Endothelial cell of umbilical vein (primary cell): ENCODE measurements around the gene NCOA3. TPM values are rescaled to one million over a fixed set of nuclear protein-coding genes. Genes with fewer than 3 reads are reported as not detected.

ENCODE experiments used
- BruUV-seq: library from RNA; stranded (reverse); fragments of 400-500 nt; replicated peaks from 2 replicates; lab custom pipeline; 2021; lab: Mats Ljungman, UMichigan
- CTCF ChIA-PET: fragments of 300-600, 350-600 bp; sonication (Branson Sonifier 250); formaldehyde crosslinking; loops from one replicate; lab custom pipeline; 2021; ENCODE audit warnings: antibody characterized with exemption, inconsistent platforms; lab: Charles Lee
- POLR2A ChIA-PET: fragments of 300-600, 350-600 bp; sonication (Branson Sonifier 250); formaldehyde crosslinking; loops from one replicate; lab custom pipeline; 2021; ENCODE audit warnings: antibody characterized with exemption, inconsistent platforms; lab: Charles Lee
- DNase-seq: peaks from one replicate; pipeline ENCODE4 v3.0.0-alpha.2; 2011; ENCODE audit warnings: low read depth, low spot score
- FAIRE-seq: peaks from 2 replicates; lab custom pipeline; 2011; peaks lifted over from hg19 to GRCh38; lab: Jason Lieb, UNC
- H2AFZ ChIP-seq: 2 replicates; pipeline ENCODE4 v1.6.0; 2012; ENCODE audit warnings: low read depth, low read length, control low read depth, inconsistent platforms
- H3K27ac ChIP-seq: 2 replicates; pipeline ENCODE4 v1.5.1; 2011; ENCODE audit warnings: low read depth, mild to moderate bottlenecking, control low read depth, low read length, moderate library complexity; ENCODE audit not compliant: insufficient read depth
- H3K27me3 ChIP-seq, 2 experiments: 2 replicates each; pipeline versions ENCODE4 v1.6.0 to v1.6.1; 2011; ENCODE audit warnings: low read length in 2 of 2, mixed read lengths in 1 of 2; ENCODE audit not compliant: control insufficient read depth in 2 of 2, insufficient read depth in 2 of 2
- H3K36me3 ChIP-seq, 2 experiments: 2 replicates in 1 of 2; 3 replicates in 1 of 2; pipeline ENCODE4 v1.5.1; 2011; ENCODE audit warnings: low read length in 2 of 2, mild to moderate bottlenecking in 1 of 2, moderate library complexity in 1 of 2; ENCODE audit not compliant: control insufficient read depth in 2 of 2, insufficient read depth in 2 of 2; ENCODE audit errors: extremely low read depth in 1 of 2
- H3K4me1 ChIP-seq: 3 replicates; pipeline ENCODE4 v1.5.1; 2011; ENCODE audit warnings: mild to moderate bottlenecking, low read length; ENCODE audit not compliant: control insufficient read depth, insufficient read depth; ENCODE audit errors: extremely low read depth
- H3K4me2 ChIP-seq: 2 replicates; pipeline ENCODE4 v1.6.1; 2011; ENCODE audit warnings: low read length, control low read depth, mixed read lengths; ENCODE audit not compliant: insufficient read depth
- H3K4me3 ChIP-seq, 3 experiments: fragments of 200-600 bp in 1 of 3; sonication (generic), shearing (Covaris generic) in 1 of 3; replicated peaks in 1 of 3; 2 replicates each; pipeline ENCODE4 v1.5.1; 2011 to 2016; ENCODE audit warnings: control low read depth in 3 of 3, low read length in 3 of 3, mild to moderate bottlenecking in 2 of 3, inconsistent platforms in 1 of 3, low read depth in 1 of 3, moderate library complexity in 1 of 3; ENCODE audit not compliant: insufficient read depth in 1 of 3
- H3K79me2 ChIP-seq: 2 replicates; pipeline ENCODE4 v1.6.0; 2012; ENCODE audit warnings: low read length, inconsistent platforms; ENCODE audit not compliant: control insufficient read depth, insufficient read depth
- H3K9ac ChIP-seq: replicated peaks from 2 replicates; pipeline ENCODE3; 2011; ENCODE audit warnings: low read length, control low read depth; ENCODE audit not compliant: insufficient read depth; ENCODE audit errors: extremely low read depth
- H3K9me1 ChIP-seq: replicated peaks from 3 replicates; pipeline ENCODE4 v1.6.0; 2011; ENCODE audit warnings: mild to moderate bottlenecking, low read length; ENCODE audit not compliant: control insufficient read depth, insufficient read depth; ENCODE audit errors: extremely low read depth
- H3K9me3 ChIP-seq: replicated peaks from 2 replicates; pipeline ENCODE4 v1.5.1; 2012; ENCODE audit warnings: low read length, inconsistent platforms; ENCODE audit not compliant: control insufficient read depth, insufficient read depth
- H4K20me1 ChIP-seq: replicated peaks from 2 replicates; pipeline ENCODE3; 2011; ENCODE audit warnings: mild to moderate bottlenecking, low read length; ENCODE audit not compliant: control insufficient read depth, insufficient read depth; ENCODE audit errors: extremely low read depth
- CTCF ChIP-seq, 2 donors: IDR thresholded peaks; 1 replicate in 1 of 2; 2 replicates in 1 of 2; pipeline ENCODE4 v1.5.1; 2011; ENCODE audit warnings: low read length in 2 of 2, mild to moderate bottlenecking in 2 of 2, moderate library complexity in 2 of 2, control low read depth in 1 of 2, inconsistent platforms in 1 of 2, low read depth in 1 of 2; ENCODE audit not compliant: insufficient read depth in 1 of 2; ENCODE audit errors: extremely low read depth in 1 of 2
- EZH2 ChIP-seq: IDR thresholded peaks from 2 replicates; pipeline ENCODE4 v1.6.1; 2012; ENCODE audit warnings: borderline replicate concordance, low read depth, mild to moderate bottlenecking, moderate library complexity, low read length, inconsistent platforms; ENCODE audit not compliant: severe bottlenecking
- FOS ChIP-seq: IDR thresholded peaks from 2 replicates; pipeline ENCODE4 v1.6.1; 2011; ENCODE audit warnings: mild to moderate bottlenecking, low read length, moderate library complexity, borderline replicate concordance; ENCODE audit not compliant: insufficient read depth
- GATA2 ChIP-seq: IDR thresholded peaks from 2 replicates; pipeline ENCODE4 v1.7.0; 2011; ENCODE audit warnings: low read depth, mild to moderate bottlenecking, moderate library complexity, mixed read lengths, low read length; ENCODE audit not compliant: insufficient read length, insufficient read depth
- JUN ChIP-seq: IDR thresholded peaks from 2 replicates; pipeline ENCODE4 v1.6.1; 2011; ENCODE audit warnings: borderline replicate concordance, low read depth; ENCODE audit not compliant: insufficient read length, insufficient read depth
- MAX ChIP-seq: IDR thresholded peaks from 2 replicates; pipeline ENCODE4 v1.6.1; 2011; ENCODE audit not compliant: insufficient read depth, insufficient read length
- MYC ChIP-seq: IDR thresholded peaks from one replicate; pipeline ENCODE4 v1.6.1; 2011; ENCODE audit warnings: mild to moderate bottlenecking, low read depth, low read length
- POLR2A ChIP-seq: IDR thresholded peaks from 2 replicates; pipeline ENCODE4 v1.6.1; 2012; ENCODE audit warnings: low read depth, mild to moderate bottlenecking, control low read depth, low read length
- POLR2AphosphoS5 ChIP-seq: IDR thresholded peaks from 2 replicates; pipeline ENCODE4 v1.6.1; 2012; ENCODE audit warnings: low read depth, mild to moderate bottlenecking, control low read depth, low read length, moderate library complexity; ENCODE audit not compliant: insufficient read depth
- dilution Hi-C: fragments of 300-500 bp; cut with MboI; formaldehyde crosslinking; loops from one replicate; pipeline ENCODE4 v1.15.0; 2019; ENCODE audit warnings: low sequenced_read_pairs; ENCODE audit not compliant: extremely low pct_ligation_motif_present
- intact Hi-C: fragments of 100-400 bp; cut with micrococcal nuclease; formaldehyde crosslinking; loops from one replicate; pipeline ENCODE4 v1.10.0; 2022
- polyA plus RNA-seq, 4 experiments: library from polyadenylated mRNA; depleted of rRNA in 3 of 4; stranded (reverse) in 3 of 4; unstranded in 1 of 4; fragments of >200 nt; gene quantifications; 2 replicates each; pipeline versions ENCODE4 v1.2.1 to v1.2.3, GENCODE V29; 2011 to 2012; ENCODE audit warnings: missing spikeins in 1 of 4
- total RNA-seq: library from RNA; stranded (reverse); gene quantifications from 2 replicates; pipeline ENCODE4 v1.2.3, GENCODE V29; 2021

NCOA3 gene
- total and polyA plus RNA-seq, 2 donors (not counting 3 experiments of a cell fraction or from before 2014, with no cell fraction given): 12.0 to 35.6 TPM

- H3K9ac ChIP-seq: peak overlapping the region; percentile 54
- FAIRE-seq: peak; percentile 91
Observed at GRCh38 chr20:47576516-47577033, 74.9 kb downstream of the NCOA3 start.

More at GRCh38 chr20:47576516-47577033, 74.9 kb downstream of the NCOA3 start:
- no peaks in the 10 kb centered on the region for H3K27me3 ChIP-seq
- H2AFZ ChIP-seq: no peak overlapping the region
- dilution Hi-C loops (no loop called here), intact Hi-C loops (loop anchor here (1.0 to 2.0 kb wide), 3 partner anchors 8 to 74 kb away; no protein-coding TSS in a partner anchor)
- DNase-seq: peak; percentile 95
- TF ChIP-seq EZH2 (no peak), MYC (no peak), POLR2AphosphoS5 (peak; percentile 57), CTCF (IDR thresholded peaks at IDR 0.05; ENCODE audit: extremely low read depth in 1 of 2, insufficient read depth in 1 of 2, low read depth in 1 of 2, low read length in 2 of 2) (no peak), GATA2 (no peak), POLR2A (peak; percentile 80), FOS (no peak), JUN (no peak), MAX (no peak)
- H3K9me3 ChIP-seq: no peaks in the 10 kb centered on the region
- H3K36me3 ChIP-seq: no peaks in the 10 kb centered on the region
- H3K4me2 ChIP-seq: peak overlapping the region; percentile 92
- H3K27ac ChIP-seq: peak overlapping the region; percentile 55
- H3K9me1 ChIP-seq: no peaks in the 10 kb centered on the region
- H4K20me1 ChIP-seq: no peaks in the 10 kb centered on the region
- CTCF ChIA-PET: interaction anchor here (0.6 to 3.9 kb wide), 11 partner anchors 8 to 301 kb away, joined by 3 to 21 read pairs (median 4); partner anchors contain the start of gene NCOA3
- peak overlapping the region in 1 of 3 experiments; percentile 58 for H3K4me3 ChIP-seq
- no TSS peak for BruUV-seq
- POLR2A ChIA-PET: interaction anchor here (1.2 kb wide), 1 partner anchor 75 kb away, joined by 5 read pairs; the partner anchor contains the start of gene NCOA3
- H3K4me1 ChIP-seq: peaks cover 60% of the 10 kb centered on the region
- peaks cover 60% of the 10 kb centered on the region for H3K79me2 ChIP-seq
